Natural killer cell treated with Interleukin-12 subunit alpha and Interleukin-12 subunit beta and Interleukin-15 and Interleukin-18, amount 100 ng/mL, for 72 hours (primary cell): ENCODE results near the gene PAPLN. TPM values are rescaled to one million over a fixed set of nuclear protein-coding genes. Genes with fewer than 3 reads are reported as not detected.

ENCODE experiments used
- ATAC-seq, 2 donors: fragments of 150-1000 bp; cut with Tn5 transposase in 1 of 2; sonication (Bioruptor Pico), chemical (Tn5 transposase) in 1 of 2; 2 replicates each; pipeline ENCODE4 v1.10.0; 2021
- DNase-seq: peaks from one replicate; pipeline ENCODE4 v3.0.0; 2022; ENCODE audit warnings: low spot score
- H3K27ac Mint-ChIP-seq, 2 donors: 1 replicate in 1 of 2; 2 replicates in 1 of 2; pipeline ENCODE4 v1.8.0; 2022; ENCODE audit warnings: mixed read lengths in 2 of 2, mild to moderate bottlenecking in 1 of 2, moderate library complexity in 1 of 2
- H3K27me3 Mint-ChIP-seq, 2 donors: 1 replicate in 1 of 2; 2 replicates in 1 of 2; pipeline ENCODE4 v1.8.0; 2022; ENCODE audit warnings: mixed read lengths in 2 of 2
- H3K36me3 Mint-ChIP-seq: one replicate; pipeline ENCODE4 v1.8.0; 2022; ENCODE audit warnings: mixed read lengths
- H3K4me1 Mint-ChIP-seq, 2 donors: 1 replicate in 1 of 2; 2 replicates in 1 of 2; pipeline ENCODE4 v1.8.0; 2022; ENCODE audit warnings: low read depth in 2 of 2, mixed read lengths in 2 of 2, mild to moderate bottlenecking in 1 of 2
- H3K4me3 Mint-ChIP-seq: one replicate; pipeline ENCODE4 v1.8.0; 2022; ENCODE audit warnings: mixed read lengths
- H3K9me3 Mint-ChIP-seq: 2 replicates; pipeline ENCODE4 v1.8.0; 2022; ENCODE audit warnings: mixed read lengths
- total RNA-seq, 2 donors: library from RNA; stranded (reverse); gene quantifications; one replicate each; pipeline ENCODE4 v1.2.3, GENCODE V29; 2022

The PAPLN gene
- total RNA-seq, 2 donors from 2014 or later = 0.17 to 0.47 TPM

GRCh38 chr14:73235531-73236155, 1.7 kb upstream of the PAPLN start:
- Mint-ChIP-seq H3K4me1 (peaks cover 7 to 11% of the 10 kb centered on the region in 2 donors), H3K27ac (no peak overlapping the region), H3K36me3 (peaks cover 5% of the 10 kb centered on the region), H3K4me3 (peak overlapping the region; percentile 38), H3K27me3 (peaks cover 41 to 46% of the 10 kb centered on the region in 2 donors), H3K9me3 (no peaks in the 10 kb centered on the region)
- no peak for ATAC-seq
- no peak for DNase-seq

DNA sequence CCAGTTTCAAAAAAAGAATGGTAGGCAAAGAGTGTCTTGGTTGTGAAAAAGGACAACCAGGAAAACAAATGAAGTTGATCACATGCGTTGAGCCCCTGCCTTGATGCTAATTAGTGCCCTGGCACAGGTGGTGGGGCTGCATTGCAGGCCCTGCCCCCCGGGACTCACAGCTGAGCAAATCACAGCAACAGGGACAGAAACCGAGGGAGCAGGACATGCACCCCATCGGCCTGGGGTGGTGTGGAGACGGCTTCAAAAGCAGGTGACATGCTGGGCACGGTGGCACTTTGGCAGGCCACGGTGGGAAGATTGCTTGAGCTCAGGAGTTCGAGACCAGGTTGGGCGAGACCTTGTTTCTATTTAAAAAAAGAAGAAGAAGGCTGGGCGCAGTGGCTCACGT, 1.1 kb upstream of the PAPLN start:
- no peak for DNase-seq
- H3K9me3 Mint-ChIP-seq = no peaks in the 10 kb centered on the region
- peaks cover 5% of the 10 kb centered on the region for H3K36me3 Mint-ChIP-seq
- no peak for ATAC-seq
- H3K27ac Mint-ChIP-seq = no peak overlapping the region
- H3K4me1 Mint-ChIP-seq = peaks cover 7 to 11% of the 10 kb centered on the region in 2 donors
- H3K4me3 Mint-ChIP-seq = peak overlapping the region; percentile 38
- H3K27me3 Mint-ChIP-seq = peaks cover 41 to 46% of the 10 kb centered on the region in 2 donors

GRCh38 chr14:73236752-73237218, 521 bp upstream of the PAPLN start:
- peaks cover 7 to 11% of the 10 kb centered on the region in 2 donors for H3K4me1 Mint-ChIP-seq
- peak overlapping the region; percentile 65 for H3K4me3 Mint-ChIP-seq
- peaks cover 5% of the 10 kb centered on the region for H3K36me3 Mint-ChIP-seq
- peaks cover 45 to 51% of the 10 kb centered on the region in 2 donors for H3K27me3 Mint-ChIP-seq
- H3K9me3 Mint-ChIP-seq = no peaks in the 10 kb centered on the region
- H3K27ac Mint-ChIP-seq = no peak overlapping the region
- DNase-seq = no peak
- no peak for ATAC-seq

- H3K27ac Mint-ChIP-seq = no peak overlapping the region
- no peak overlapping the region for H3K4me3 Mint-ChIP-seq
- ATAC-seq (peak; percentile 21 to 22), DNase-seq (no peak)
- H3K4me1 Mint-ChIP-seq = peaks cover 7 to 17% of the 10 kb centered on the region in 2 donors
- H3K9me3 Mint-ChIP-seq = no peaks in the 10 kb centered on the region
- peaks cover 5% of the 10 kb centered on the region for H3K36me3 Mint-ChIP-seq
- H3K27me3 Mint-ChIP-seq = peaks cover 48 to 58% of the 10 kb centered on the region in 2 donors
Observed at GRCh38 chr14:73237786-73238423, 599 bp downstream of the PAPLN start.

DNA sequence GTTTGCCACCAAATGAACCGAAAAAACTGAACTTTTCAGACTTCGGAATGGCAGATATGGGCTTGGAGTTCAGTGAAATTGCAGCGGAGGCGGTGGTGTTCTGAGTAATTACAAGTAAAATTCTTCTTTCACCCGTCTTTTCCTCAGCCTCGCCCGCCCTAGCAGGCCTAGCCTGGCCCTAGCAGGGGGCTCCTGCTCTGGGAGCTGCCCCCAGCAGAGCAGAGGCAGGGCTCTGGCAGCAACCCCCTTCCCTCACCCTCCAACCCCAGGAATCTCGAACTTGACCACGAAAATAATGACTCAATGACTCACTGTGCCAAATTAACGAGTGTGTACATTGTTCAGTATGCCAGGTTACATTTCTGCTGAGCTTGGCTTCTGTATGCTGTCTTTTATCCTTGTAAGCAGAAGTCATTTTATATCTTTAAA, 1.1 kb downstream of the PAPLN start:
- H3K27ac Mint-ChIP-seq = no peak overlapping the region
- peaks cover 5% of the 10 kb centered on the region for H3K36me3 Mint-ChIP-seq
- H3K4me3 Mint-ChIP-seq = no peak overlapping the region
- DNase-seq = no peak
- no peak for ATAC-seq
- H3K4me1 Mint-ChIP-seq = peaks cover 7 to 21% of the 10 kb centered on the region in 2 donors
- H3K9me3 Mint-ChIP-seq = no peaks in the 10 kb centered on the region
- H3K27me3 Mint-ChIP-seq = peaks cover 50 to 60% of the 10 kb centered on the region in 2 donors

GRCh38 chr14:73238941-73239340, 1.6 kb downstream of the PAPLN start:
- Mint-ChIP-seq H3K9me3 (no peaks in the 10 kb centered on the region), H3K4me3 (no peak overlapping the region), H3K4me1 (peaks cover 7 to 24% of the 10 kb centered on the region in 2 donors), H3K27ac (no peak overlapping the region), H3K27me3 (peaks cover 45 to 60% of the 10 kb centered on the region in 2 donors), H3K36me3 (peaks cover 5% of the 10 kb centered on the region)
- DNase-seq (no peak), ATAC-seq (no peak)

- ATAC-seq = no peak
- H3K36me3 Mint-ChIP-seq = peaks cover 5% of the 10 kb centered on the region
- H3K9me3 Mint-ChIP-seq = no peaks in the 10 kb centered on the region
- H3K27me3 Mint-ChIP-seq = peaks cover 40 to 56% of the 10 kb centered on the region in 2 donors
- no peak overlapping the region for H3K27ac Mint-ChIP-seq
- H3K4me3 Mint-ChIP-seq = no peak overlapping the region
- no peak for DNase-seq
- H3K4me1 Mint-ChIP-seq = peaks cover 7 to 24% of the 10 kb centered on the region in 2 donors
Observed at GRCh38 chr14:73239393-73240241, 2.3 kb downstream of the PAPLN start.

GRCh38 chr14:73240816-73241480, 3.6 kb downstream of the PAPLN start:
- ATAC-seq (no peak), DNase-seq (no peak)
- Mint-ChIP-seq H3K27me3 (peaks cover 36 to 46% of the 10 kb centered on the region in 2 donors), H3K4me1 (peaks cover 10 to 23% of the 10 kb centered on the region in 2 donors), H3K4me3 (no peak overlapping the region), H3K36me3 (peaks cover 5% of the 10 kb centered on the region), H3K27ac (no peak overlapping the region), H3K9me3 (no peaks in the 10 kb centered on the region)

DNA sequence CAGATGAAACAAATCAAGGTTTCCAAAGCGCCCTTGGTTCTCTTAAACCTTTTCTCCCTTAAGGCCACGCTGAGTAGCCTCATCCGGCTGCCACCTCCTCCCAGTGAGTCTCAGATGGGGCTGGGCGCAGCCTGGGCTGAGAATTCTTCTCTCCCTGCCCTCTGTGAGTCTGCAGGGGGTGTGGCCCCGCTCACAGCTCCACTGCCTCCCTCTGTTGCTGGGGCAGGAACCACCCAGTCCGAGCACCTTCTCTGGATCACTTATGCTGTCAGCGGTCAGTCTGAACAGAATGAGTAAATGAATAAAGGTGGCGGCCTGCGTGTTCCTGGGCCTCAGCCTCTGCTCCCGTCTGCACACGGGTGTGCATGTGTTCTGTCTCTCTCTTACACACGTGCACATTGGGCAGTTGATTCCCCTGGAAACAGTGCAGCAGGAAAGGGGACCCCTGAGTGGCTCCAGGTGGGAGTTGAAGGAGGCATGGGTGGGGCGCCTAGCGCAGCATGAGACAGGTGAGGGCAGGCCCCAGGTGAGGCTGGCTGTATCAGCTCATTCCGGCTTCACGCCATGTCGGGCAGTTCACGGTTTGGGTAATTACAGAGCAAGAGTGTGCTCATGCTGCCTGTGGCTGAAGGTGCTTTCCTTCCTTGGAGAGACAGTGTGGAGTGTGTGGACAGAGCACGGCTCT, 4.3 kb downstream of the PAPLN start:
- Mint-ChIP-seq H3K27me3 (peaks cover 30 to 44% of the 10 kb centered on the region in 2 donors), H3K27ac (no peak overlapping the region), H3K4me3 (no peak overlapping the region), H3K9me3 (no peaks in the 10 kb centered on the region), H3K36me3 (peaks cover 4% of the 10 kb centered on the region), H3K4me1 (peaks cover 9 to 24% of the 10 kb centered on the region in 2 donors)
- ATAC-seq (no peak), DNase-seq (no peak)

DNA sequence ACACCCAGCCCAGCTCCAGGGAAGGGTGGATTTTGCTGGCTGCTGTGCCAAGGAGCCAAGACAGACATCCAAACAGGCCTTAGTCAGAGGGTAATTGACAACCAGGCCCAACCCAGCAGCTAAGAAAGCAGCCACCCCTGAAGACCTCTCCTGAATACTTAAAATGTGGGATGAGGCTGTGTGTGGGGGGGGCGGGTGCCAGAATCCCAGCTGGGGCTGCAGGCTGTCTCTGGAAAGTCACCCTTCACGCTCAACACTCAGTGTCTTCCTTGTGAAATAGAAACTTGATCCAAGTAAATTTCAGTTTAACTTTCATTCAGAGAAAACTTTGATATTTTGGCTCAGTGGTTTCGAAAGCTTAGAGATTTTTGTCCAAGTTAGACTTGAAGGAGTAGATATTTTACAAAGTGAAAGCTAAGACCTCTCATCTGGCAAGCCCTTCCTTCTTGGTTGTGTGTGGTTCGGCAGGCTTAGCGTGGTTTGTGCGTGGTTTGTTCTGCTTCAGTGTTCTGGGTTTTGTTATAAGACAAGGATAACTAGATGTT, 5.1 kb downstream of the PAPLN start:
- H3K36me3 Mint-ChIP-seq = no peaks in the 10 kb centered on the region
- no peak overlapping the region for H3K4me3 Mint-ChIP-seq
- H3K27me3 Mint-ChIP-seq = peaks cover 27 to 39% of the 10 kb centered on the region in 2 donors
- no peak for ATAC-seq
- H3K27ac Mint-ChIP-seq = no peak overlapping the region
- peaks cover 6 to 26% of the 10 kb centered on the region in 2 donors for H3K4me1 Mint-ChIP-seq
- no peaks in the 10 kb centered on the region for H3K9me3 Mint-ChIP-seq
- no peak for DNase-seq

DNA sequence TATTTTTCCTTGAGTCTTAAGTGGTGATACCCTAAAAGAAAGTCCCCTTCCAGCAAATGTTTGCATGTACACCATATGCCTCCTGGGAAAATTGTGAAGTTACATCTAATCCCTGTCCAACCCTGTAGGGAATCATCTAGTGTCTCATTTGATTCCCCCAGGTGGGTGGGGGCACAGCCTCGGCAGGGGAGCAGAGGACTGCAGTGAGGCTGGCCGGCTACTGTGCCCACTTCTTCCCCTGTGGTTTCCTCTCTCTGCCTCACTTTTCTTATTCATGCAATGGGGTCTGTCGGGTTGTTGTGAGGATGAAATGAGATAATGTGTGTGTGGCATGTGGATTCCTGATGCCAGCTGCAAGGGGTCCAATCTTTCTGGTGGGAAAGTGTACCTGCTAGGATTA, 6.0 kb downstream of the PAPLN start:
- no peak for ATAC-seq
- no peaks in the 10 kb centered on the region for H3K36me3 Mint-ChIP-seq
- no peak for DNase-seq
- H3K27me3 Mint-ChIP-seq = peaks cover 27 to 39% of the 10 kb centered on the region in 2 donors
- no peak overlapping the region for H3K27ac Mint-ChIP-seq
- H3K4me3 Mint-ChIP-seq = no peak overlapping the region
- H3K4me1 Mint-ChIP-seq = peaks cover 9 to 35% of the 10 kb centered on the region in 2 donors
- H3K9me3 Mint-ChIP-seq = no peaks in the 10 kb centered on the region

DNA sequence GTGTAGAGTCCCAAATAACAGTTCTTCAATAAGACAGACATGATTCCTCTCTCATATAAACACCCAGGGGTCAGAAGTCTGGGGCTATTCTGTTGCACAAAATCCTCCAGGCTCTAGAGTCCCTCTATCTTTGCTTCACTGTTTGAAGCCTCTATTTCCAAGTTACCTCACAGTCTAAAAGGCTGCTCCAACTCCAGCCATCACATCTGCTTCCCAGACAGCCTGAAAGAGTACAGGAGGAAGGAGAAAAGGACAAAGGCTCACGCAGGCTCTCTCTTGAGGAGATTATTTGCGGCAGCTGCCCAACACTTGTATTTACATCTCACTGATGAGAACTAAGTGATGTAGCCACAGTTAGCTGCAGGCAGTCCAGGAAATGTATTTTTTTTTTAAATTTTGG, 6.4 kb downstream of the PAPLN start:
- Mint-ChIP-seq H3K4me1 (peaks cover 9 to 35% of the 10 kb centered on the region in 2 donors), H3K27ac (no peak overlapping the region), H3K9me3 (no peaks in the 10 kb centered on the region), H3K4me3 (no peak overlapping the region), H3K27me3 (peaks cover 27 to 37% of the 10 kb centered on the region in 2 donors), H3K36me3 (no peaks in the 10 kb centered on the region)
- ATAC-seq = no peak
- DNase-seq = no peak
